ENCODE data around the gene MTHFD2L. TPM values are rescaled to one million over a fixed set of nuclear protein-coding genes. Genes with fewer than 3 reads are reported as not detected.

The MTHFD2L gene
- total and polyA plus RNA-seq, 9 of the 15 experiments (the other 6 are each of a cell fraction or from before 2014, with no cell fraction given) = 10.0 to 39.0 (median 26.0) TPM

GRCh38 chr4:74330295-74330750, 172.4 kb downstream of the MTHFD2L start (continued):
- TF ChIP-seq CBFB (CRISPR knock-in tag; IDR thresholded peaks at IDR 0.05) (0 out of 2 replicates have a peak, but pooled peaks have one; percentile 25), GTF3C2 (IDR thresholded peaks at IDR 0.05; ENCODE audit: borderline replicate concordance, extremely low read depth, insufficient read length) (no peak), SETDB1 (IDR thresholded peaks at IDR 0.05; ENCODE audit: low read length) (no peak), FOXP1 (CRISPR knock-in tag; IDR thresholded peaks at IDR 0.05) (no peak), NR4A1 (CRISPR knock-in tag; IDR thresholded peaks at IDR 0.05) (no peak), NR4A1 (tag; IDR thresholded peaks at IDR 0.05) (no peak), ZNF436 (CRISPR knock-in tag; IDR thresholded peaks at IDR 0.05) (no peak), HBP1 (CRISPR knock-in tag; IDR thresholded peaks at IDR 0.05) (no peak), POU5F1 (IDR thresholded peaks at IDR 0.05; ENCODE audit: borderline replicate concordance, low read depth, low read length, partially characterized antibody) (no peak), NFE2 (IDR thresholded peaks at IDR 0.05; ENCODE audit: low read depth) (no peak), HDAC1 (IDR thresholded peaks at IDR 0.05) (0 out of 4 replicates have a peak, but pooled peaks of 1 of the 2 experiments have one; percentile 12), NFYB (IDR thresholded peaks at IDR 0.05; ENCODE audit: extremely low read depth, insufficient read length) (no peak), ZNF592 (IDR thresholded peaks at IDR 0.05) (peak; percentile 57; the same call in 1 of the 2 replicates), RBM15 (IDR thresholded peaks at IDR 0.05; ENCODE audit: insufficient read depth, low read length) (no peak), ZNF253 (CRISPR knock-in tag; conservative IDR thresholded peaks at IDR 0.05) (no peak), DLX4 (CRISPR knock-in tag; IDR thresholded peaks at IDR 0.05) (no peak), BACH1 (tag; IDR thresholded peaks at IDR 0.05) (no peak), BDP1 (IDR thresholded peaks at IDR 0.05; ENCODE audit: insufficient read depth, insufficient read length) (no peak), GABPB1 (CRISPR knock-in tag; IDR thresholded peaks at IDR 0.05) (no peak), ZNF764 (CRISPR knock-in tag; IDR thresholded peaks at IDR 0.05; ENCODE audit: low read depth) (no peak), GABPA (tag; conservative IDR thresholded peaks at IDR 0.05; ENCODE audit: low read depth) (no peak; the same call in 1 of the 2 replicates)

All from K562 (cell line).